Umbilical cord (tissue), 2 donors: ENCODE data around the gene TAOK3. TPM values are rescaled to one million over a fixed set of nuclear protein-coding genes. Genes with fewer than 3 reads are reported as not detected.
"Not testable (repeated sequence)": the region's sequence is repeated elsewhere in the genome, so short reads cannot be mapped to it uniquely, and the experiment has no call there.

Experiments used
- DNase-seq: peaks from one replicate; pipeline ENCODE4 v3.0.0-alpha.2; 2015; ENCODE audit warnings: low spot score
- total RNA-seq: library from RNA; depleted of rRNA; stranded (reverse); fragments of >200 nt; gene quantifications from one replicate; pipeline ENCODE4 v1.2.3, GENCODE V29; 2014; ENCODE audit warnings: low replicate concordance; ENCODE audit not compliant: insufficient read depth

Gene TAOK3
- total RNA-seq, 1 donor from 2014 or later, result 43.6 TPM

DNA sequence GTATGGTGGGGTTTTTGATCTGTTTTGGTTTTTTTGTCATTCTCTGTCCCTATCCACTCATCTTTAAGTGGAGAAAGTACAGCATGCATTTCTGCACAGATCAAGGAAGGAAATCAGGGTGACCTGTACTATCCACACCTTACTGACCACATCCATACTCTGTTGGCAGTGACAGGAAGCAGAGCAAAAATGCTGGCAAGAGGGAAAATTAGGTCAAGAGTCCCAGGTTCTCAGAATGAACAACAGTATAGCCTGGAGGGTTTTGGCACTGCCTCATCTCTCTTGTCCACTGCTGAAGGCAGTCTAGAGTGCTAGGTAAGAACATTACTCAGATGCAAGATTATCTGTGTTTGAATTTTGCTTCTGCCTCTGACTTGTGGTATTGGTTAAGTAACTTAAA lies 70.7 kb downstream of the TAOK3 start:
- DNase-seq, result no peak

DNA sequence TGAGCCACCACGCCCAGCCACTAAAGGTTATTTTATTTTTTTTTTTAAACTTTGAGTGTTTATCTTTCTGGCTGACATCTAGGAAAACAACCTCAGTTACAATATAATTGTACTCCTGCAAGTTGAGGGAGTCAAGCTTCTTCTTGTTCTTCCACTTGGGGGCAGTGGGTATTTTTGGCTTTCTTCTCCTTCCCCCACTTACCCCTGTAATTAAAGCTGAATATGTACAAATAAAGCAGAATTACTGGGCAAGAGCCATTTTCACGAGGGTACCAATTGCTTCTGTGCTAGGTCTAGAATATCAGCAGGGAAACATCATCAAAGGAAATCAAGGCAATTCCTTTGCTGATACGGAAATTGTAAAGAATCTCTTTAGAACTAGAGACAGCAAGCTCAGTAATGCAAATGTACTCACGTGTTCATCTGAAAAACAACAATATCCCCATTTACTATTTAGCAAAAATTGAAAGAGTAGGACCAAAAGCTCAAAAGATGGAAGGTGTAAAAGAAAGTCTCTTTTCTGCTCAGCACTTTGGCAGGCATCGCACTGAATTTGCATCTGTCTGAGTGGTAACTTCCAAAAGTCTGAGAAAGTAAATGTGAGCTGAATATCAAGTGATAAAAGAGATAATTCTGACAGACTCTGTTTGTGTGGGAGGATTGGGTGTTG lies 72.8 kb downstream of the TAOK3 start:
- DNase-seq, result no peak

DNA sequence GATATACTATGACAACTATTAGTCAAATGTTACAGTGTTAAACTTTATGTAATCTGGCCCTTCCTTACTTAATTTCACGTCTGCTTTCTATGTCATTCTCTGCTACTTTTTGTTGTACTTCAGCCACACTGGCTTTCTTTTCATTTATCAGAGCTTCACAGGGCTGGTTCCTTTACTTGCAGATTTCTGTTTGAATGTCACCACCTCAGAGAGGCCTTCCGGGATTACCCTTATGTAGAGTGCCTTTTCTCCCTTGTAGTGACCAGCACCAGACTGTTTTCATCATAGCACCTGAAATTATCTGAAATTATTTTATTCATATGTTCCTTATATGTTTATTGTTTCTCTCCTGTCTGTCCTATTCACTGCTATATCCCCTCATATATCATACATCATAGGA lies 75.4 kb downstream of the TAOK3 start:
- no peak for DNase-seq

DNA sequence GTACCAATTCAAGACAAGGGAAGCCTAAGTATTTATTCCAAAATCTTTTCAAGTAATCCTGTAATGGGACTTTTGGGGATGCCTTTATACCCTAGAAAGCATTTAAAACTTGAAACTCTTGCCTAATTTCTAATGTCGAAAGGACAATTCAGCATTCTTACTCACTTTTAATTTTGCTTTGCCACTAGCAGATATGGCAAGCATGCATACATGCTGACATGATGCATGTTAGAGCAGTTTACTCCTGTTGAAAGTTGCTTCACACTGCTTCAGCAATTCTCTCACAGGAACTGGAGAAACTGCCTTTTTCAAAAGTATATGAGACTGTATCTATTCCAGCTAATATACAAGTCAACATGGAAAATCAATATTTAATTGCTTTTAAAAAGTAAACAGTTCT lies 79.9 kb downstream of the TAOK3 start:
- peak; percentile 23 for DNase-seq

DNA sequence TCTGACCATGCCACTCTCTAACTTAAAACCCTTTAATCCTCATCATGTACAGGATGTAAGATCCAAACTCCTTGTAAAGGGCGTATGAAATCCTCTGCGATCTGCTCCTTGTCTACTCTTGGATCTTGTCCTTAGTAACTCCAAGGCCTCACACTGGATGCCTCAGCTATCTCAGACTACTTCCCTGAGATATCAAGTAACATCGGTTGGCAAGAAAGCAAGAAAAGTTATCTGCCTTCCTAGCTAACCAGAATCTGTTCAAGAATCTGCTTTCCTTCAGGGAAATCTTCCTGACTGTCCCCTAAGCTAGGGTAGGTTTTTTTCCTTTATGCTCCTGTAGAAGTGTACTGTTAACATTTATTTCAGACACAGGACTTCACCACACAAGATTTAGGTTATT lies 82.6 kb downstream of the TAOK3 start:
- peak; percentile 95 for DNase-seq

DNA sequence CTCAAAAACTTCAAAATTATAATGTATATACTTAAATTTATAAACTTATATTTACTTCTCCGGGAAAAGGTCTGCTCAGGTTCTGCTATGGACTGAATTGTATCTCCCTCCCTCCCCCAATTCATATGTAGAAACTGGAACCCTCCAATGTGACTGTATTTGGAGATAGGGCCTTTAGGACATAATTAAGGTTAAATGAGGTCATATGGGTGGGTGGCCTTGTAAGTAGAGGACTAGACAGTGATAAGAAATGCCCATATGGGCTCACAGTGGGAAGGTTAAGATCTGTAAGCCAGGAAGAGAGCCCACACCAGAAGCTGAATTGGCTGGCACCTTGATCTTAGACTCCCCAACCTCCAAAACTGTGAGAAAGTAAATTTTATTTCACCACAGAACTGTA lies 84.5 kb downstream of the TAOK3 start:
- DNase-seq, result no peak

DNA sequence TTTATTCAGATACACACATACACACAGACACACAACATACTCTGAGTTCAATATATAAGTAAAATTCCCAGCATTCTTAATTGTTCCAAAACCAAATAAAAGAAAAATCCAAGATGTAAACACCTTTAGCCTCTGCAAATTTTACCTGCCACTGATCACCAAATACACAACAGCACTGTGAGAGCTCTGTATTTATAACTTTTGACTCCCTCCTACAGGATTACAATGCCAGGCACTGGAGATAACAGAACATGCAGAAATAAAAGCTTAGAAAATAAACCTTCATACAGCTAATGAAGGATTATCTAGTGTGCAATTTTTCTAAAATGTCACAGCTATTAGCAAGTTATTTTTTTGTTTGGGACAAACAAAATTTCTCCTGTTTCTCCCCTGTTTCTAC lies 85.0 kb downstream of the TAOK3 start:
- DNase-seq, result no peak

DNA sequence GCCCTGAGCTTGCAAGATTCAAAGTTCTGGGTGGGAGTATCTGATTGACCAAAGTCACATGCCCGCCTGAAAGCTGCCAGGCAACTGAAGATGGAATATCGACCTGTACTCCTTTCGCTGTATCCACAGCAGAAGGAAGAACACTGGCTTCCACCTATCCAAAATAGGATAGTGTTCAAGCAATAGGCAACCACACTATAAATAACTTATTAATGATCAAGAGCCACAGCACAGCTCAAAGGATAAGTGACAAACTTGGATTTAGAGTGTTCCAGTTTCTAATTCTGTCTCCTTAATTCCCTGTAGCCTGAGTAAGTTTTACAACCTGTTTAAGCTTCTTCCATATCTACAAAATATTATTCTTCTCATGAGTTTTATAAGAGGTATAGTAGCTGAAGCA lies 89.9 kb downstream of the TAOK3 start:
- no peak for DNase-seq

DNA sequence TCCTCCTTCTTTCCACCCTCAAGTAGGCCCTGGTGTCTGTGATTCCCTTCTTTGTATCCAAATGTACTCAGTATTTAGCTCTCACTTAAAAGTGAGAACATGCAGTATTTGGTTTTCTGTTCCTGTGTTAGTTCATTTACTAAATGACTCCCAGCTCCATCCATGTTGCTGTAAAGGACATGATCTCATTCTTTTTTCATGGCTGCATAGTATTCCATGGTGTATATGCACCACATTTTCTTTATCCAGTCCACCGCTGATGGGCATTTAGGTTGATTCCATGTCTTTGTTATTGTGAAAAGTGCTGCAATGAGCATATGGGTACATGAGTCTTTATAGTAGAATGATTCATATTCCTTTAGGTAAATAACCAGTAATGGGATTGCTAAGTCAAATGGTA lies 94.4 kb downstream of the TAOK3 start:
- not testable (repeated sequence) for DNase-seq

DNA sequence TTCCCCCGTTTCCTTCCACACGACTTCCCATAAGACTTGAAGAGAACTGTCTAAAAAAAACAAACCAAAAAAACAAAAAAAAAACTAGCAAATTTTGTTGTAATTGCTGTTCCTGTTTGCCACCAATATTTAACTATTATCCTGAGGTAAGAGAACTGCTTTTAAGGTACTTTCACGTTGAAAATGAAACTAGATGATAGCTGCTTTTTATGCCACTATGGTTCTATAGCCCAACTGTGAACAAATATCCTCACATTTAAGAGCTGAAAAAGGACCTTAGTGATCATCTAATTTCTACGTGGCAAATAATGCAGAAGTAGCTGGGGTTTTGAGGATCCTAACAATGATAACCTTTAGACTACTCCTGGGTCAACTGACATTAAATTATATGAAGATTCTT lies 98.6 kb downstream of the TAOK3 start:
- no peak for DNase-seq

DNA sequence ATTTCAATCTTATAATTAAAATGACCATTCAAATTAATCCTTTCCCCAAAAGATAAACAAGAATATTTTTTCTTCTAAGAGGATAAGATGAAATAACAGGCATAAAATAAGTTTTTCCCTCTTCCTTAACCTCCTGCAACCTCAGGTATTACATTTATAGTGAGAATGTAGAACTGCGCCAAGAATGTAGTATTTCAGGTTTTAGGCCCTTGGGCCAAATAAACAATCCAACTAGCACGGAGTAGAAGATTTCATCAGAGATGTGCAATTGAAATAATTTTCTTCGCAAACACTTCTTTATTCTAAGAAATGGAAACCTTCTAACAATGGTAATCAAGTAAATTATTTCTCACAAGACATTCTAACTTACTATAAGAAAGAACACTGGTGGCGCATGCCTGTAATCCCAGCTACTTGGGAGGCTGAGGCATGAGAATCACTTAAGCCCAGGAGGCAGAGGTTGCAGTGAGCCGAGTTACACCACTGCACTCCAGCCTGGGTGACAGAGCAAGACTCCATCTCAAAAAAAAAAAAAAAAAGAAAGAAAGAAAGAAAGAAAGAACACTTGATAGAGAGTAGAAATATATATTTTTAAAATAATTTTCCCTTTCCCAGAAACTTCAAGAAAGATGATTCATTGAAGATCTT lies 100.8 kb downstream of the TAOK3 start:
- peak; percentile 68 for DNase-seq

DNA sequence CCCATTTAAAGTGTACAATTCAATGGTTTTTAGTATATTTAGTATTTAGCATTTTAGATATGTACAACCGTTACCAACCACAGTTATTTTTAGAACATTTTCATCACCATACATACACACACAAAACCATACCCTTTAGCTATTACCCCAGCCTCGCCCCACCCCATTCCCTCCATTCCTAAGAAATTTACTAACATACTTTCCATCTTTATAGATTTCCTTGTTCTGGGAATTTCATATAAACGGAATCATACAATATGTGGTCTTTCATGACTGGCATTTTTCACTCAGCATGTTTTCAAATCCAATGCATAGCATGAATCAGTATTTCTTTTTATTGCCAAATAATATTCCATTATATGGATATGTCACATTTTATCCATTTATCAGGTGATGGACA lies 101.5 kb downstream of the TAOK3 start:
- no peak for DNase-seq

DNA sequence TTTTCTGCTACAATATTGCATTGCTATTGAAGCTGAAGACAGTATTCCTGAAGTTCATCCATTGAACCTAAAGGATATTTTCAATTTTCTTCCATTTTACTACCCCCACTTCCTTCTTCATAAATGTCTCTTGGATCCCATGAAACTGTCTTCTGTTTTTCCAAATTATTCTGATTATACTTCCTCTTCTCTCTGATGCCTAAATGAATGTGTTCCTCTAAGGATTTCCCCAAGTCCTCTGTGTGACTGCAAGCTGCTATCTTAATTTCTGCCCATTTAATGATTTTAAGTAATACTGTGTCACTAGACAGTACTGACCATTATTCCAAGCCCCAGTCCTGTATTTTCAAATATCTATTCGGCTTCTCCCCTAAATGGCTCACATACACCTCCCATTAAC lies 102.9 kb downstream of the TAOK3 start:
- no peak for DNase-seq

DNA sequence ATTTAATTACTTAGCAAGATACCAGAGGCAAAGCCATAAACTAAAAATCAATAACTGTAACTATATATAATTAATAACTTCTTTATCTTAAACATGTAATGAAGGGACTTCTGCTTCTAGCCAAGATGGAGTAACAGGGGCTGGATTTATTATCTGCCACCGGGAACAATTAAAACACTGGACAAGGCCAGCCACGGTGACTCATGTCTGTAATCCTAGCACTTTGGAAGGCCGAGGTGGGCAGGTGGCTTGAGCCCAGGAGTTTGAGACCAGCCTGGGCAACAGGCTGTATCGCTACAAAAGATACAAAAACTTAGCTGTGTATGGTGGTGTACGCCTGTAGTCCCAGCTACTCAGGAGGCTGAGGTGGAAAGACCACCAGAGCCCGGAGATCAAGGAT lies 113.6 kb downstream of the TAOK3 start:
- DNase-seq, result no peak

DNA sequence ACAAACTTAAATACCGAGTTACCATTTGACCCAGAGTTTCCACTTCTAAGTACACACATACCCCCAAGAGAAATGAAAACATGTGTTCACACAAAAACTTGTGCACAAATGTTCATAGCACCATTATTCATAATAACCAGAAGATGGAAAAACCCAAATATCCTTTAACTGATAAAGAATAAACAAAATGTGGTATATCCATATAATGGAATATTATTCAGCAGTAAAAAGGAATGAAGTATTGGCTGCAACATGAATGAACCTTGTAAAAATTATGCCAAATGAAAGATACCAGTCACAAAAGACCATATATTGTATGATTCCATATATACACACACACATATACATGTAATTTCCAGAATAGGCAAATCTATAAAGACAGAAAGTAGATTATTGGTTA lies 116.4 kb downstream of the TAOK3 start:
- DNase-seq, result no peak

DNA sequence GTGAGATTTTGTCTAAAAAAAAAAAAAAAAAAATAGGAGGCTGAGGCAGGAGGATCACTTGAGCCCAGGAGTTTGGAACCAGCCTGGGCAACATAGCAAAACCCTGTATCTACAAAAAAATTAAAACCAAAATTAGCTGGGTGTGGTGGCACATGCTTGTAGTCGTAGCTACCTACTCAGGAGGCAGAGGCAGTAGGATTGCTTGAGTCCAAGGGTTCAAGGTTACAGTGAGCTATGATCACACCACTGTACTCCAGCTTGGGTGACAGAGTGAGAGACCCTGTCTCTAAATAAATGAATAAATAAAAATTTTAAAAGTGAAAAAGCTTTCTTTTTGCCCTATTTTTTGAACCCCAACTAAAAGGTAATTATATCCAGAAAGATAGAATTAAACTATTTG lies 123.2 kb downstream of the TAOK3 start:
- DNase-seq, result no peak

DNA sequence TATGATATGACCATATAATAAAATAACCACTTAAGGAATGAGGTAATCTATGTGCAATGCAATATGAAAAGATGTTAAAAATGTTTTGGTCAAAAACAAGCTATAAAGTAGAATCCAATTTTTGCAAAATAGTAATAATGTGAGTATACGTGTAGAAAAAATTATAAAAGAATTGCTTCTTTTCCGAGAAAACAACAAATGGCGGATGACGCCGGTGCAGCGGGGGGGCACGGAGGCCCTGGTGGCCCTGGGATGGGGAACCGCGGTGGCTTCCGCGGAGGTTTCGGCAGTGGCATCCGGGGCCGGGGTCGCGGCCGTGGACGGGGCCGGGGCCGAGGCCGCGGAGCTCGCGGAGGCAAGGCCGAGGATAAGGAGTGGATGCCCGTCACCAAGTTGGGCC lies 126.8 kb downstream of the TAOK3 start:
- DNase-seq, result not testable (repeated sequence)

DNA sequence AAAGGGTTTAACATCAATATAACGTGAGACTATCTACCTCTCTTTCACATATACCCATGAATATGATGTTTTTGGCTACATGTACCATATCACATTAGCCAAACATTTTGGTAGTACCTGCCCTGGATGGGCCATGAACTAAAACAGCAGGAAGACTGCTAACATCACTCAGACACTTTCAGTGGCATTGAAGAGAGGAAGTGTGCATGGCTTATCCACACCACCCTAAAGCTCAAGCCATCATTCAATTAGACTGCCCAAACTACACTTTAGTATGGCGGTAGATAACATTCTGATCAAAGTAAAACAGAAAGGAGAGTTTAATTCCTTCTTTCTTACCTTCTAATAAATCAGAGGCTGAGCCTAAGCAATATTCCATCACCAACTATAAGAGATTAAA lies 133.8 kb downstream of the TAOK3 start:
- DNase-seq, result no peak

DNA sequence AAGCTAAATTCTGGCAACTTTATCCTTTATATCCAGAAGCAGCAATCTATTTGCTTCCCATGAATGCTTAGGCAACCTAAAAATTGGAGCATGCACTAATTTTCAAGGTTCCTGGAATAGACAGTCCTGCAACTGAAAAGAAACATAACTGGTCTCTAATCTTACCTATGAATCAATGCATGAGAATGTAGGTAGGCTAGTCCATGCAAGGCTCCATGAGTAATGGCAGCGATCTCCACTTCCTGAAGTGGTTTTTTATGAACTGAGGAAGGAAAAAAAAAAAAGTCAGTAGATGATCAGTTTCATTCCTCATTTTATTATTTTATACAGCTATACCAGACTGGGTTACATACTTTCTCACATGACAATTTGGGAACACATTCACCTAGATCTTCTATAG lies 134.8 kb downstream of the TAOK3 start:
- DNase-seq, result peak; percentile 37

DNA sequence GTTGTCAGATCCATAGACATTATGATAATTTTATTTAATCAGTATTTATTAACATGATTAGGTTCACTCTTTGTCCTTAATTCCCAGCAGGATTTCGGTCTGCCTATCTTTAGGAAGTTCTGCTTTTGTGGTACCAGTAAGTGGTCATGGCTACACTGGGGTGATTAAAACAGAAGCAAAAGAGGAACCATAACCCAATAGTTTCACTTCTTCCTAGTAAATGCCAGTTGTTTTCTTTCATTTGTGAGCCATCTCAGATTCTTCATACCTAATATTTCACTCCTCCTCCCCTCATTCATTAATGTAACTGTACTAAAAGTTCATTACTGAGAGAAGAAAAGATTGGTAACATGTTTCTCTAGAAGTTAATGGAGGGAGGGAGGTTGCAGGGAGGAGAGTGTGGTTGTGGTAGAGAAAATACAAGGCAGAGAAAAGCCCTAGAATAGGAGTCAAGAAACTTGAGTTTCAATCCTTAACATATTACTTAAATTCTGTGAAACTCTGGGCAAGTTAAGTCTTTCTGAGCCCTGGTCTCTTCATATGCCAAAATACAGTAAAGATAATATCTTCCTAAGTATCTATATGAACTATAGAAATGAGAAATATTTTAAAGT lies 135.5 kb downstream of the TAOK3 start:
- DNase-seq, result peak; percentile 19

DNA sequence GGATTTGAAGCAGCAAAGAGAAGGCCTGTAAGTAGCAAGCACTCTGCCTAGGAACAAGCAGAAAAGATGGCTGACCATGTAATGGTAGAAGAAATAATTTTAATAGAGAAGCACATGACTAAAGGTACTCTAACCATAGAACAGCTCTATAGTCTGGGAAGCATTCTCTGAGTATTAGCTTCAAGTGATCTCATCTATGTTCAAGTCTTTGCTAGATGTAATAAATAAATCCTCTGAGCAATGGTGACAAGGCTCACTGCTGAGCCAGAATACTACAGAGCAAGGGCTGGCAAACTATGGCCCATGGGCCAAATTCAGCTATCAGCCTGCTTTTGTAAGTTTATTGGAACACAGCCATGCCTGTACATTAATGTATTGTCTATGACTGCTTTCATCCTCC lies 152.0 kb downstream of the TAOK3 start:
- no peak for DNase-seq

DNA sequence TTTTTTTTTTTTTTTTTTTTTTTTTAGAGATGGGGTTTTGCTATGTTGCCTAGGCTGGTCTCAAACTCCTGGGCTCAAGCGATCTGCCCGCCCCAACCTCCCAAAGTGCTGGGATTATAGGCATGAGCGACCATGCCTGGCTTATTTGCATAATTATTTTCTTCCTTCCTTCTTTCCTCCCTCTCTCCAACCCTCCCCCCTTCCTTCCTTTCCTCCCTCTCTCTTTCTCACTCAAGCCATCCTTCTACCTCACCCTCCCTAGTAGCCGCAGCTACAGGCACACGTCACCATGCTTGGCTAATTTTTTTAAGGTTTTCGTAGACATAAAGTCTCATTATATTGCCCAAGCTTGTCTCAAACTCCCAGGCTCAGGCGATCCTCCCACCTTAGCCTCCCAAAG lies 152.9 kb downstream of the TAOK3 start:
- no peak for DNase-seq

DNA sequence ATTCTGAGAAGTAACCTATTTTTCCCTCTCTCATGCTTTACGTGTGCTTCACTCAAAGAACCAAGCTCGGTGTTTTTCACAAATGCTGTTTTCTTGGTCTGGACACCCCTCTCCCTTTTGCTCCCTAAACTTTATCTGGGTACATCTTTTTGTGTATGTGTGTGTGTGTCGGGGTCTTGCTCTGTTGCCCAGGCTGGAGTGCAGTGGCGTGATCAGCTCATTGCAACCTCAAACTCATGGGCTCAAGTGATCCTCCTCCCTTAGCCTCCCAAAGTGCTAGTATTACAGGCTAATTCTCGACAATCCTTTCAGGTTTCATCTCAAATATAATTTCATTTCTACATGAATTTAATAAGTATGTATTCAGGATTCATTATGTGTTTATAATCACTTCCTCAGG lies 153.6 kb downstream of the TAOK3 start:
- DNase-seq, result no peak
